ENCODE measurements around the gene PPP6R2. TPM values are rescaled to one million over a fixed set of nuclear protein-coding genes. Genes with fewer than 3 reads are reported as not detected.

Gene PPP6R2
- total and polyA plus RNA-seq, 2 of the 4 experiments (the other 2 are of a cell fraction) = 49.2 to 51.6 TPM

GRCh38 chr22:50326956-50327710, 16.0 kb upstream of the PPP6R2 start, which contains the start of gene DENND6B (continued):
- TF ChIP-seq RCOR1 (IDR thresholded peaks at IDR 0.05; ENCODE audit: insufficient replicate concordance, low read length) (peak; percentile 28), SMC3 (IDR thresholded peaks at IDR 0.05; ENCODE audit: low read depth, low read length) (peak; percentile 70)

GRCh38 chr22:50327711-50328019, 15.5 kb upstream of the PPP6R2 start:
- peak overlapping the region; percentile 85 for H3K27ac ChIP-seq (ENCODE audit: insufficient read depth, low read length)
- no peak for ATAC-seq (ENCODE audit: low read depth)
- no peaks in the 10 kb centered on the region for H3K9me3 ChIP-seq (ENCODE audit: control insufficient read depth, insufficient read depth, low read length)

More at GRCh38 chr22:50327711-50328019, 15.5 kb upstream of the PPP6R2 start:
- H3K23ac ChIP-seq (ENCODE audit: low read depth, low read length) = peak overlapping the region; percentile 84; the same call in 1 of the 2 replicates
- no peaks in the 10 kb centered on the region for H3K36me3 ChIP-seq (ENCODE audit: control insufficient read depth, insufficient read depth, low read length)
- peak overlapping the region; percentile 93 for H3K4ac ChIP-seq (ENCODE audit: low read depth, low read length)
- H2AK9ac ChIP-seq (replicated peaks; ENCODE audit: low read depth, low read length, poor library complexity) = peak overlapping the region; percentile 100
- peak overlapping the region; percentile 99 for H2AFZ ChIP-seq (replicated peaks; ENCODE audit: low read length, poor library complexity)
- dilution Hi-C loops (cut with HindIII; ENCODE audit: low sequenced_read_pairs, unreplicated experiment) = no loop called here
- CTCF ChIA-PET = no interaction called here
- peak overlapping the region; percentile 72 for H3K56ac ChIP-seq (ENCODE audit: extremely low read depth, insufficient read depth, low read length)
- H4K5ac ChIP-seq (ENCODE audit: low read depth, low read length) = peak overlapping the region; percentile 93
- peak overlapping the region; percentile 90 for H3K4me2 ChIP-seq (ENCODE audit: low read depth, low read length)
- intact Hi-C loops (cut with micrococcal nuclease) = loop anchor here (2.0 to 5.0 kb wide), 4 partner anchors 21 to 75 kb away; partner anchors contain the start of genes MAPK11 and PLXNB2
- peaks cover 8% of the 10 kb centered on the region for H3K4me1 ChIP-seq (ENCODE audit: control insufficient read depth, insufficient read depth, low read length)
- no peak for DNase-seq
- H3K9me1 ChIP-seq (ENCODE audit: insufficient read depth, low read length) = peaks cover 14% of the 10 kb centered on the region
- in situ Hi-C loops (cut with MboI; ENCODE audit: low sequenced_read_pairs) = loop anchor here (5.0 to 10.0 kb wide), 2 partner anchors 53 to 75 kb away; partner anchors contain the start of genes HDAC10 and MAPK11
- POLR2A ChIA-PET (ENCODE audit: unreplicated experiment) = no interaction called here
- H2BK20ac ChIP-seq (ENCODE audit: low read depth, low read length) = no peak overlapping the region
- H3K4me3 ChIP-seq (ENCODE audit: insufficient read depth, low read depth, low read length) = peak overlapping the region; percentile 54
- peaks cover 11 to 26% of the 10 kb centered on the region in 2 experiments for H3K79me1 ChIP-seq (ENCODE audit: low read depth in 1 of 2, low read length in 2 of 2)
- H3K9ac ChIP-seq (ENCODE audit: low read depth, low read length) = peak overlapping the region; percentile 85
- no peak overlapping the region for H2BK15ac ChIP-seq (ENCODE audit: low read depth, low read length)
- TF ChIP-seq SMC3 (IDR thresholded peaks at IDR 0.05; ENCODE audit: low read depth, low read length) (no peak), CEBPB (IDR thresholded peaks at IDR 0.05; ENCODE audit: low read depth, low read length) (no peak), MAFK (IDR thresholded peaks at IDR 0.05; ENCODE audit: low read depth, low read length) (no peak)
- peak overlapping the region; percentile 0; the same call in 1 of the 2 replicates for H3K18ac ChIP-seq (ENCODE audit: low read depth, low read length)
- H4K8ac ChIP-seq (ENCODE audit: low read depth in 2 of 2, low read length in 2 of 2) = peak overlapping the region; percentile 99 to 100
- H2BK120ac ChIP-seq (ENCODE audit: low read depth, low read length) = peak overlapping the region; percentile 4
- peak overlapping the region; percentile 92 for H4K91ac ChIP-seq (ENCODE audit: insufficient read depth, low read depth, low read length)
- peak overlapping the region; percentile 99 for H2AK5ac ChIP-seq (ENCODE audit: low read depth, low read length)
- peak overlapping the region; percentile 83 for H2BK5ac ChIP-seq (ENCODE audit: low read depth, low read length, poor library complexity, severe bottlenecking)
- WGBS, 2 experiments (ENCODE audit: extremely low coverage in 2 of 2, insufficient read length in 1 of 2) = 43% methylated on average over 4 of the region's 22 CpGs; no CpG with 5 or more reads in 1 of the 2 experiments
- no peaks in the 10 kb centered on the region for H4K20me1 ChIP-seq (ENCODE audit: insufficient read depth, low read length)
- no TSS peak for BruUV-seq (replicated peaks)
- H3K27me3 ChIP-seq (ENCODE audit: control insufficient read depth, insufficient read depth, low read length) = no peaks in the 10 kb centered on the region
- H3K14ac ChIP-seq (replicated peaks; ENCODE audit: low read depth, low read length) = peak overlapping the region; percentile 92
